GM04504 (cell line): ENCODE measurements around the gene TBCE.
"Not testable (repeated sequence)": the region's sequence is repeated elsewhere in the genome, so short reads cannot be mapped to it uniquely, and the experiment has no call there.

Experiments
- DNase-seq: peaks from one replicate; pipeline ENCODE4 v3.0.0-alpha.2; 2012; ENCODE audit warnings: low read depth

TBCE gene

GRCh38 chr1:235357485-235358373, 9.5 kb upstream of the TBCE start:
- DNase-seq = no peak

GRCh38 chr1:235358899-235359298, 8.3 kb upstream of the TBCE start:
- no peak for DNase-seq

GRCh38 chr1:235364189-235364588, 3.0 kb upstream of the TBCE start:
- DNase-seq = not testable (repeated sequence)

- no peak for DNase-seq
Measured at GRCh38 chr1:235366286-235366685, 941 bp upstream of the TBCE start.

- no peak for DNase-seq
Measured at GRCh38 chr1:235368428-235368827, 1.2 kb downstream of the TBCE start.

- DNase-seq = no peak
Measured at GRCh38 chr1:235369802-235370201, 2.6 kb downstream of the TBCE start.

GRCh38 chr1:235375919-235376605, 8.8 kb downstream of the TBCE start:
- DNase-seq = no peak

GRCh38 chr1:235378134-235378735, 11.0 kb downstream of the TBCE start:
- DNase-seq = not testable (repeated sequence)

- not testable (repeated sequence) for DNase-seq
Measured at GRCh38 chr1:235381955-235382739, 14.9 kb downstream of the TBCE start.

GRCh38 chr1:235385633-235386032, 18.4 kb downstream of the TBCE start:
- not testable (repeated sequence) for DNase-seq

GRCh38 chr1:235391874-235392273, 24.6 kb downstream of the TBCE start:
- no peak for DNase-seq

- DNase-seq = peak; percentile 90
Measured at GRCh38 chr1:235397733-235398132, 30.5 kb downstream of the TBCE start.

- no peak for DNase-seq
Measured at GRCh38 chr1:235399661-235400060, 32.4 kb downstream of the TBCE start.

GRCh38 chr1:235401251-235401650, 34.0 kb downstream of the TBCE start:
- peak; percentile 6 for DNase-seq

GRCh38 chr1:235402457-235403200, 35.4 kb downstream of the TBCE start:
- no peak for DNase-seq

GRCh38 chr1:235403593-235403992, 36.4 kb downstream of the TBCE start:
- DNase-seq = no peak

- no peak for DNase-seq
Measured at GRCh38 chr1:235404190-235404589, 37.0 kb downstream of the TBCE start.

GRCh38 chr1:235407419-235407818, 40.2 kb downstream of the TBCE start:
- DNase-seq = no peak

GRCh38 chr1:235408503-235408960, 41.3 kb downstream of the TBCE start:
- no peak for DNase-seq

- DNase-seq = no peak
Measured at GRCh38 chr1:235409042-235409820, 42.0 kb downstream of the TBCE start.
